NCI-H1930 (cell line): ENCODE data around the gene HYKK.
"Not testable (repeated sequence)": the region's sequence is repeated elsewhere in the genome, so short reads cannot be mapped to it uniquely, and the experiment has no call there.

ENCODE experiments used
- DNase-seq, 2 experiments: peaks; one replicate each; lab custom pipeline; 2025; lab: John Stamatoyannopoulos, UW

HYKK gene

GRCh38 chr15:78540141-78540870, 32.9 kb downstream of the HYKK start, which contains the start of gene PSMA4:
TSS of gene PSMA4 (plus strand) at chr15:78540444. CDS start at chr15:78541928, 1,484 bp downstream.
- DNase-seq, result peak; percentile 71 to 84

- DNase-seq, result no peak
Observed at GRCh38 chr15:78540871-78541743, 33.7 kb downstream of the HYKK start.

DNA sequence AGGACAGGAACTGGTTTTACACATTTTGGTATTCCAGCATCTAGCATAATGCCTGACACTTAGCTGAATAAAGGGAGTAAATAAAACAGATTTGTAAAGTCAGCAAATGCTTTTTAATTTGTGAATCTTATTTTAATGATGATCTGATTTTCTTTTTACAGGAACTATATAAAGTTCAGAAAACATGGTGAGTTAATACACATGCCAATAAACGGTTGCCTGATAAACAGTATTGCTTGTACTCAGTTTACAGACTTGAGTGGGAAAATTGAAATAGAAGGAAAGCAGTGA, 34.3 kb downstream of the HYKK start:
- DNase-seq, result no peak

GRCh38 chr15:78542647-78543046, 35.3 kb downstream of the HYKK start:
- DNase-seq, result no peak

GRCh38 chr15:78550194-78550593, 42.8 kb downstream of the HYKK start:
- DNase-seq, result no peak

GRCh38 chr15:78550815-78551214, 43.4 kb downstream of the HYKK start:
- no peak for DNase-seq

DNA sequence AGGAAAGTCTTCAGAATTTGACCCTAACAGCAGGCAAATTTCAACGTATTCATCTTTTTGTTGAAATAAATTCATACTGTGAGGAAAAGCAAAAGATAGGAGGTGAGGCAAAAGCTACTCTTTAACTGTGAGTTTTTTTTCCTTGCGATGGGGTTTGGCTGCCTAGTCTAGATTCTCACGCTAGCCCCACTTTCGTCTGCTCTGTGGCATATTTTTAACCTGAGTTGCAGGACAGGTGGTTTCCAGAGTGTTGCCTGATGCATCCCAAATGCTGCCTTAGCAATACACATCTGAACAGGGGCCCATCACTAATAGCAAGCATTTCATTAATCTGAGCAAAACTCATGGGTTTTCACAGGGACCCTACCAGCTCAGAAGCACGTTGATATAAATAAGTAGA, 44.5 kb downstream of the HYKK start:
- no peak for DNase-seq

DNA sequence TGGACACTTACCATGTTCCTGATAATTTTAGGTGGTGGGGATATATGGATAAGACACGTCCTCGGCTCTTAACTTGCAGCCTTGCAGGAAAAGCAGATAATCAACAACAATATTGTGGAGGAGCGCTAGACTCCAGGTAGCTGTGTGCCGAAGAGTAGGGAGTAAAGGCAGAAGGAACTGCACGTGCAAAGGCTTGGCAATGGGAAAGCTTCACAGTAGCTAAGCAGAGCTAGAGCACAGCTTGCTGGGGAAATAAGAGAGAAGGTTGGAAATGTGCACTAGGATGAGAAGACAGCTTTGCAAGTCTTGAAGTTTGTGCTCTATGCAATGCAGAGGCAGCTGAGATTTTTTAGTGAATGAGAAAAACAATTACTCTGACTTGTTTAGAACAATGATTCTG, 45.2 kb downstream of the HYKK start:
- DNase-seq, result no peak

GRCh38 chr15:78560201-78560600, 52.8 kb downstream of the HYKK start:
- not testable (repeated sequence) for DNase-seq

DNA sequence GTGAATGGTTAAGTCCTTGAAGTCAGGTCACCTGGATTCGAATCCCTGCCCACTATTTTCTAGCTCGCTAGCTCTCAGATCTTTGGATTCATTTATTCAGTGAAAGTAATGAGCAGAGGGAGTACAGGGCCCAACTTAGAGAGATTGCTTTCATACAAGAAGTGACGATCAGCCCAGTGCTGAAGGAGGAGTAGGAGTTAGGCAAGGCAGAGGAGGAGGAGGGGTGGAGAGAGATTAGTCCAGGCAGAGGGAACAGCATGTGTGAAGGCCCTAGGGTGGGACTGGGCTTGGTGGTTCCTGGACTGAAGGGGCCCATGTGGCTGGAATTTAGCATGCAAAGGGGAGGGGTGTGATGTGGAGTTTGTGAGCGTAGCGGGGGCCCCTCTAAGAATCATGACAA, 54.1 kb downstream of the HYKK start:
- DNase-seq, result no peak

DNA sequence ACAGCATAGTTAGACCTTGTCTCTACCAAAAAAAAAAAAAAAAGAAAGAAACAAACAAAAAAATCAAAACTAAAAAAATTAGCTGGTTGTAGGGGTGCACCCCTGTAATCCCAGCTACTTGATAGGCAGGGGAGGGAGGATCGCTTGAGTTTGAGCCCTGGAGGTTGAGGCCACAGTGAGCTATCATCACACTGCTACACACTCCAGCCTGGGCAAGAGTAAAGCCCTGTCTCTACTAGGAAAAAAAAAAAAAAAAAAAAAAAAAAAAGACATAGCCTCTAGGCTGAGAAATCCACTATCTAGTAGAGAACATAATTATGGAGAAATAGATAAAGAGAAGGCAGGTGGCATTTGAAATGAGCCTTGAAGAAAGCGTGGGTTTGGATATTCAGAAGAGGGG, 55.7 kb downstream of the HYKK start:
- DNase-seq, result no peak

GRCh38 chr15:78564743-78565096, 57.3 kb downstream of the HYKK start:
- no peak for DNase-seq

GRCh38 chr15:78565097-78565950, 57.9 kb downstream of the HYKK start, which contains the start of gene CHRNA5:
TSS of gene CHRNA5 (plus strand) at chr15:78565520. CDS start at chr15:78565720, 200 bp downstream.
- peak; percentile 74 to 81 for DNase-seq

DNA sequence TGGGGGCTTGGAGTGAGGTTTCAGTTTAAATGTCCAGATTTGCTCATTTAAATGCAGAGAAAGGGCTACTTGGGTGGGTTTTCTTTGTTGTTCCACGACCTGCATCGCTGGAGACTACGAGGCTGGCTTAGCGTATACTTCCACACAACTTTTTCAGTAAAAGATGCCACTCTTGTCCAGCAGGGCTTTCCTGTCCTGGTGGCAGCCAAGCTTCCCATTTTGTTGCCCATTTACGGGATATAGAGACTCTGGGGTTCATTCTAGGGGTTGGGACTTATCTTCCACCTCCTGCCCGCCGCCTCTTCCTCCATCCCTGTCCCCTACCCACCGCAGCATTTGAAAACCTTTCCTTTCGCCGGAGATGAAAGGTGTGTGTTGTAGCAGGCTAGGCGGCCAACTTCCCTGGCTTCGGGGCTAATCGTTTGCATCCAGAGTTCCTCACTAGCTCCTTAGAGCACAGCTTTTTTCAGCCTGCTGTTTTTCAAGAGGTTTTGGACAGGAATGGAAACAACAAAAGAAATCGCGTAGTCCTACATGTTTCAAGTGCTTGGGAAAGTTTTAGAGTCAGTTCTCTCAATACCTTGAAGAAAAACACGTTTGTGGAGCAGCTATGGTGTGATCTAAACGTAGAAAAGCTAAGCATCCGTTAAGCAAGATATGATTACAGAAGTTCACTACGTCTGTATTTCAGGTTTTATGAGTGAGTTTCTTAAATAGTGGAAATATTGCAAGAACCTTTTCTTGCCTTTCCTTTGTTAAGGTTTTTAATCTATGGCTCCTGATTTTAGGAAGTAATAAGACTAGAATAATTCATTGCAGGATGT, 58.8 kb downstream of the HYKK start:
- DNase-seq, result no peak

- DNase-seq, result no peak
Observed at GRCh38 chr15:78567531-78567930, 60.2 kb downstream of the HYKK start.

- no peak for DNase-seq
Observed at GRCh38 chr15:78570710-78571109, 63.3 kb downstream of the HYKK start.

DNA sequence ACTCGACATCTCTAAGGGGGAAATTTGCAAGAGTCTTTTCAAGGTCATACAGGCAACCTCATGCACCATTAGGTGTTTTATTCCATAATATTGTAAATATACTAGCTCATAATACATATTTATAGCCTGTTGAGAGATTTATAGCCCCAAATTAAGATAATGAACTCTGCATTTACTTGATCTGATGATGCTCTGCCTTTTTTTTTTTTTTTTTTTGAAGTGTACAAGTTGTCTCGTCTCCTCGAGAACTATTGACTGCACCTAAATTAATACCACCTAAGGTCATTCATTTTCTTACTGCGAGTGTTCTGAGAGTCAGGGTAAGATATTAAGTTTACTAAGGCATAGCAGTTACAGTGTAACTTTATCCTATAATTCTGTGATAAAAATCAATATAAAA, 64.0 kb downstream of the HYKK start:
- no peak for DNase-seq

- DNase-seq, result no peak
Observed at GRCh38 chr15:78573416-78573815, 66.0 kb downstream of the HYKK start.

- DNase-seq, result no peak
Observed at GRCh38 chr15:78574944-78575343, 67.6 kb downstream of the HYKK start.
